GM23338 (cell line): ENCODE results near the gene PARP11. TPM values are rescaled to one million over a fixed set of nuclear protein-coding genes. Genes with fewer than 3 reads are reported as not detected.

Source experiments
- ATAC-seq: fragments of 200-7000 bp; cut with Tn5 transposase; 3 replicates; pipeline ENCODE4 v1.9.1; 2020
- DNase-seq: peaks from one replicate; pipeline ENCODE4 v3.0.0-alpha.2; 2015; ENCODE audit warnings: low spot score
- H2AFZ ChIP-seq: fragments of 200-600 bp; sonication (generic); 2 replicates; pipeline ENCODE4 v1.8.0; 2016; ENCODE audit warnings: antibody characterized with exemption, mild to moderate bottlenecking, moderate library complexity
- H3F3A ChIP-seq: fragments of 200-600 bp; sonication (generic); replicated peaks from 2 replicates; pipeline ENCODE4 v1.8.0; 2017; ENCODE audit warnings: antibody characterized with exemption, mixed run types, low read depth
- H3K27ac ChIP-seq: fragments of 200-600 bp; sonication (generic); 2 replicates; pipeline ENCODE4 v1.6.1; 2016; ENCODE audit warnings: low read depth
- H3K27me3 ChIP-seq: fragments of 200-600 bp; sonication (generic); 2 replicates; pipeline ENCODE4 v1.8.0; 2016; ENCODE audit warnings: mild to moderate bottlenecking, mixed run types, moderate library complexity; ENCODE audit not compliant: insufficient read depth
- H3K36me3 ChIP-seq: fragments of 200-600 bp; sonication (generic); 2 replicates; pipeline ENCODE4 v1.8.0; 2016; ENCODE audit warnings: mild to moderate bottlenecking; ENCODE audit not compliant: insufficient read depth
- H3K4me1 ChIP-seq: fragments of 200-600 bp; sonication (generic); 2 replicates; pipeline ENCODE4 v1.8.0; 2016; ENCODE audit warnings: mild to moderate bottlenecking, moderate library complexity; ENCODE audit not compliant: insufficient read depth
- H3K4me2 ChIP-seq: fragments of 200-600 bp; sonication (generic); 2 replicates; pipeline ENCODE4 v1.7.1; 2017; ENCODE audit warnings: mixed run types
- H3K4me3 ChIP-seq: fragments of 200-600 bp; sonication (generic); 2 replicates; pipeline ENCODE4 v1.6.1; 2016; ENCODE audit warnings: mixed run types
- H3K79me2 ChIP-seq: fragments of 200-600 bp; sonication (generic); replicated peaks from 2 replicates; pipeline ENCODE4 v1.8.0; 2017; ENCODE audit warnings: mild to moderate bottlenecking; ENCODE audit not compliant: insufficient read depth
- H3K9me2 ChIP-seq: fragments of 200-600 bp; sonication (generic); 2 replicates; pipeline ENCODE4 v1.8.0; 2017; ENCODE audit not compliant: insufficient read depth
- H4K20me1 ChIP-seq: fragments of 200-600 bp; sonication (generic); replicated peaks from 2 replicates; pipeline ENCODE4 v1.8.0; 2017; ENCODE audit warnings: mild to moderate bottlenecking; ENCODE audit not compliant: insufficient read depth
- H3K27ac Mint-ChIP-seq: 2 replicates; pipeline ENCODE4 v1.8.0; 2020; ENCODE audit warnings: inconsistent platforms, mild to moderate bottlenecking, moderate library complexity, mixed read lengths
- H3K27me3 Mint-ChIP-seq: 3 replicates; pipeline ENCODE4 v1.8.0; 2022; ENCODE audit warnings: low read depth, mild to moderate bottlenecking, moderate library complexity, mixed read lengths, inconsistent platforms; ENCODE audit not compliant: insufficient read depth, poor library complexity
- H3K36me3 Mint-ChIP-seq: 3 replicates; pipeline ENCODE4 v1.8.0; 2021; ENCODE audit warnings: low read depth, mild to moderate bottlenecking, inconsistent platforms, moderate library complexity, mixed read lengths
- H3K4me1 Mint-ChIP-seq: 3 replicates; pipeline ENCODE4 v1.8.0; 2020; ENCODE audit warnings: mild to moderate bottlenecking, inconsistent platforms, mixed read lengths
- H3K4me3 Mint-ChIP-seq: 3 replicates; pipeline ENCODE4 v1.8.0; 2021; ENCODE audit warnings: moderate library complexity, mild to moderate bottlenecking, inconsistent platforms, mixed read lengths
- H3K9me3 Mint-ChIP-seq: 3 replicates; pipeline ENCODE4 v1.8.0; 2020; ENCODE audit warnings: moderate library complexity, mild to moderate bottlenecking, inconsistent platforms, mixed read lengths
- CREB1 ChIP-seq: fragments of 250-450 bp; sonication (Bioruptor Pico); IDR thresholded peaks from 2 replicates; pipeline ENCODE4 v1.5.0; 2020; ENCODE audit warnings: low read depth, mild to moderate bottlenecking, moderate library complexity
- ETS1 ChIP-seq: IDR thresholded peaks from 2 replicates; pipeline ENCODE4 v1.6.1; 2016; ENCODE audit warnings: antibody characterized with exemption
- EZH2 ChIP-seq: fragments of 200-600 bp; sonication (generic); IDR thresholded peaks from one replicate; pipeline ENCODE4 v1.8.0; 2017; ENCODE audit warnings: antibody characterized with exemption, mild to moderate bottlenecking, low read depth; ENCODE audit not compliant: unreplicated experiment
- EZH2phosphoT487 ChIP-seq: fragments of 200-600 bp; sonication (generic); IDR thresholded peaks from one replicate; pipeline ENCODE4 v1.8.1; 2018; ENCODE audit warnings: antibody characterized with exemption; ENCODE audit not compliant: unreplicated experiment
- JUNB ChIP-seq: IDR thresholded peaks from one replicate; pipeline ENCODE4 v1.6.1; 2016; ENCODE audit warnings: antibody characterized with exemption; ENCODE audit not compliant: unreplicated experiment
- NANOG ChIP-seq: IDR thresholded peaks from 2 replicates; pipeline ENCODE4 v1.6.1; 2016; ENCODE audit warnings: antibody characterized with exemption, borderline replicate concordance
- STAT1 ChIP-seq: IDR thresholded peaks from one replicate; pipeline ENCODE4 v1.6.1; 2016; ENCODE audit warnings: antibody characterized with exemption; ENCODE audit not compliant: unreplicated experiment
- ZNF114 ChIP-seq: fragments of 250-450 bp; sonication (Bioruptor Pico); IDR thresholded peaks from 2 replicates; pipeline ENCODE4 v1.5.0; 2020; ENCODE audit warnings: mild to moderate bottlenecking, moderate library complexity
- ZNF331 ChIP-seq: fragments of 250-450 bp; sonication (Bioruptor Pico); IDR thresholded peaks from 2 replicates; pipeline ENCODE4 v1.5.0; 2020; ENCODE audit warnings: low read depth, mild to moderate bottlenecking, moderate library complexity
- polyA plus RNA-seq: library from polyadenylated mRNA; unstranded; fragments of >200 nt; fragmentation: Nextera tagmentation; extraction: Ambion mirVana; gene quantifications from 2 replicates; pipeline ENCODE4 v1.2.1, GENCODE V29; 2016
- total RNA-seq: library from RNA; depleted of rRNA; stranded (reverse); fragments of >200 nt; shearing (Covaris generic); gene quantifications from 2 replicates; pipeline ENCODE4 v1.2.3, GENCODE V29; 2014
- TF ChIP-seq, protein P1 (sequence below), 2 experiments: fragments of 200-600 bp in 1 of 2; sonication (generic) in 1 of 2; conservative IDR thresholded peaks; 2 replicates each; pipeline versions ENCODE4 v1.5.1 to v1.6.1; 2016 to 2017; ENCODE audit warnings: antibody characterized with exemption in 2 of 2, low read depth in 2 of 2, mild to moderate bottlenecking in 2 of 2, moderate library complexity in 1 of 2
- TF ChIP-seq, protein P2 (sequence below): IDR thresholded peaks from one replicate; pipeline ENCODE4 v1.6.1; 2018; ENCODE audit warnings: antibody characterized with exemption; ENCODE audit not compliant: unreplicated experiment

PARP11 gene
- total and polyA plus RNA-seq, 2 experiments from 2014 or later: 4.8 to 11.5 TPM

DNA sequence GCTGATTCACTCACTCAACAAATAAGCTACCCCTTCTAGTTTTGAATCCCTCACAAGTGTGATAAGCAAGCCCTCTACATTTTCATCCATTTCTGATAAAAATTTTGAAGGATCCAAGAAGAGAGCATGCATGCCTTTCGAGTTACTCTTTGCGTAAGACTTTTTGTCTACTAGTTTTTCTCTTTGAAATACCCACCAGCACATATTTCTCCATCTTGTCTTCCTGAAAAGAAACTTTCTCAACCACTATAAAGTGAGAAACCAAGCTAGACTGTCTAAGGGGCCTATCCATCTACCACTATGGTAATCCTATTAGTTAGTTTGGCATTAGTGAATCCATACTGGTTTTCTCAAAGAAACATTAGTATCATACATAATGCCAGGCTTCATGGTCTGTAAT, 56.9 kb downstream of the PARP11 start:
- ATAC-seq (no peak), DNase-seq (no peak)
- Histone ChIP-seq H4K20me1 (no peaks in the 10 kb centered on the region), H3K4me3 (no peak overlapping the region), H3K79me2 (no peaks in the 10 kb centered on the region), H3K27me3 (no peaks in the 10 kb centered on the region), H3K4me1 (peaks cover 23% of the 10 kb centered on the region), H3K36me3 (no peaks in the 10 kb centered on the region), H2AFZ (no peak overlapping the region), H3F3A (no peaks in the 10 kb centered on the region), H3K4me2 (no peak overlapping the region), H3K27ac (no peak overlapping the region), H3K9me2 (no peaks in the 10 kb centered on the region)
- H3K27me3 Mint-ChIP-seq: no peaks in the 10 kb centered on the region
- TF ChIP-seq, protein P1, sequence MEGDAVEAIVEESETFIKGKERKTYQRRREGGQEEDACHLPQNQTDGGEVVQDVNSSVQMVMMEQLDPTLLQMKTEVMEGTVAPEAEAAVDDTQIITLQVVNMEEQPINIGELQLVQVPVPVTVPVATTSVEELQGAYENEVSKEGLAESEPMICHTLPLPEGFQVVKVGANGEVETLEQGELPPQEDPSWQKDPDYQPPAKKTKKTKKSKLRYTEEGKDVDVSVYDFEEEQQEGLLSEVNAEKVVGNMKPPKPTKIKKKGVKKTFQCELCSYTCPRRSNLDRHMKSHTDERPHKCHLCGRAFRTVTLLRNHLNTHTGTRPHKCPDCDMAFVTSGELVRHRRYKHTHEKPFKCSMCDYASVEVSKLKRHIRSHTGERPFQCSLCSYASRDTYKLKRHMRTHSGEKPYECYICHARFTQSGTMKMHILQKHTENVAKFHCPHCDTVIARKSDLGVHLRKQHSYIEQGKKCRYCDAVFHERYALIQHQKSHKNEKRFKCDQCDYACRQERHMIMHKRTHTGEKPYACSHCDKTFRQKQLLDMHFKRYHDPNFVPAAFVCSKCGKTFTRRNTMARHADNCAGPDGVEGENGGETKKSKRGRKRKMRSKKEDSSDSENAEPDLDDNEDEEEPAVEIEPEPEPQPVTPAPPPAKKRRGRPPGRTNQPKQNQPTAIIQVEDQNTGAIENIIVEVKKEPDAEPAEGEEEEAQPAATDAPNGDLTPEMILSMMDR (conservative IDR thresholded peaks at IDR 0.05; ENCODE audit: low read depth in 2 of 2): no peak
- TF ChIP-seq CREB1 (no peak), EZH2phosphoT487 (no peak), STAT1 (no peak), JUNB (no peak), ZNF114 (CRISPR knock-in tag) (no peak), ETS1 (no peak), ZNF331 (CRISPR knock-in tag) (no peak), EZH2 (no peak), NANOG (no peak)
- TF ChIP-seq, protein P2, sequence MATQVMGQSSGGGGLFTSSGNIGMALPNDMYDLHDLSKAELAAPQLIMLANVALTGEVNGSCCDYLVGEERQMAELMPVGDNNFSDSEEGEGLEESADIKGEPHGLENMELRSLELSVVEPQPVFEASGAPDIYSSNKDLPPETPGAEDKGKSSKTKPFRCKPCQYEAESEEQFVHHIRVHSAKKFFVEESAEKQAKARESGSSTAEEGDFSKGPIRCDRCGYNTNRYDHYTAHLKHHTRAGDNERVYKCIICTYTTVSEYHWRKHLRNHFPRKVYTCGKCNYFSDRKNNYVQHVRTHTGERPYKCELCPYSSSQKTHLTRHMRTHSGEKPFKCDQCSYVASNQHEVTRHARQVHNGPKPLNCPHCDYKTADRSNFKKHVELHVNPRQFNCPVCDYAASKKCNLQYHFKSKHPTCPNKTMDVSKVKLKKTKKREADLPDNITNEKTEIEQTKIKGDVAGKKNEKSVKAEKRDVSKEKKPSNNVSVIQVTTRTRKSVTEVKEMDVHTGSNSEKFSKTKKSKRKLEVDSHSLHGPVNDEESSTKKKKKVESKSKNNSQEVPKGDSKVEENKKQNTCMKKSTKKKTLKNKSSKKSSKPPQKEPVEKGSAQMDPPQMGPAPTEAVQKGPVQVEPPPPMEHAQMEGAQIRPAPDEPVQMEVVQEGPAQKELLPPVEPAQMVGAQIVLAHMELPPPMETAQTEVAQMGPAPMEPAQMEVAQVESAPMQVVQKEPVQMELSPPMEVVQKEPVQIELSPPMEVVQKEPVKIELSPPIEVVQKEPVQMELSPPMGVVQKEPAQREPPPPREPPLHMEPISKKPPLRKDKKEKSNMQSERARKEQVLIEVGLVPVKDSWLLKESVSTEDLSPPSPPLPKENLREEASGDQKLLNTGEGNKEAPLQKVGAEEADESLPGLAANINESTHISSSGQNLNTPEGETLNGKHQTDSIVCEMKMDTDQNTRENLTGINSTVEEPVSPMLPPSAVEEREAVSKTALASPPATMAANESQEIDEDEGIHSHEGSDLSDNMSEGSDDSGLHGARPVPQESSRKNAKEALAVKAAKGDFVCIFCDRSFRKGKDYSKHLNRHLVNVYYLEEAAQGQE: no peak
- H3K9me3 Mint-ChIP-seq: no peaks in the 10 kb centered on the region
- peaks cover 6% of the 10 kb centered on the region; the same call in 2 of the 3 replicates for H3K36me3 Mint-ChIP-seq
- H3K4me1 Mint-ChIP-seq: peaks cover 8% of the 10 kb centered on the region; the same call in 2 of the 3 replicates
- no peak overlapping the region for H3K27ac Mint-ChIP-seq
- H3K4me3 Mint-ChIP-seq: no peak overlapping the region
